Right lobe of liver (tissue), 4 donors: Measurements from ENCODE around the gene PSMC3IP.

ENCODE experiments used
- CTCF ChIP-seq, 4 donors: fragments of 200-600 bp in 3 of 4; fragments of 450-650 bp in 1 of 4; IDR thresholded peaks; one replicate each; pipeline versions ENCODE4 v1.5.1 to v1.8.0; 2016 to 2022; ENCODE audit warnings: antibody characterized with exemption in 4 of 4, mild to moderate bottlenecking in 2 of 4
- POLR2A ChIP-seq: fragments of 450-650 bp; IDR thresholded peaks from one replicate; pipeline ENCODE4 v1.6.1; 2017; ENCODE audit warnings: antibody characterized with exemption, mild to moderate bottlenecking
- donor health status: DM: no; HTN: no; CAD: no.
- donor health status: DM: no; HTN: no; CAD: no.
- donor health status: DM: no; HTN: yes; CAD: no.

- no peak for TF ChIP-seq CTCF (IDR thresholded peaks at IDR 0.05)
- no peak for TF ChIP-seq POLR2A
These were observed 28.4 kb downstream of the PSMC3IP start for GRCh38 chr17:42548993-42549755.
